SIG-M5 treated with dmso at 0.1 percent for 504 hours (cell line): Measurements from ENCODE around the gene RGS9.
"Not testable (repeated sequence)": the region's sequence is repeated elsewhere in the genome, so short reads cannot be mapped to it uniquely, and the experiment has no call there.

Source experiments
- DNase-seq: peaks from one replicate; lab custom pipeline; 2025; ENCODE audit not compliant: unreplicated experiment; lab: John Stamatoyannopoulos, UW

RGS9 gene

DNA sequence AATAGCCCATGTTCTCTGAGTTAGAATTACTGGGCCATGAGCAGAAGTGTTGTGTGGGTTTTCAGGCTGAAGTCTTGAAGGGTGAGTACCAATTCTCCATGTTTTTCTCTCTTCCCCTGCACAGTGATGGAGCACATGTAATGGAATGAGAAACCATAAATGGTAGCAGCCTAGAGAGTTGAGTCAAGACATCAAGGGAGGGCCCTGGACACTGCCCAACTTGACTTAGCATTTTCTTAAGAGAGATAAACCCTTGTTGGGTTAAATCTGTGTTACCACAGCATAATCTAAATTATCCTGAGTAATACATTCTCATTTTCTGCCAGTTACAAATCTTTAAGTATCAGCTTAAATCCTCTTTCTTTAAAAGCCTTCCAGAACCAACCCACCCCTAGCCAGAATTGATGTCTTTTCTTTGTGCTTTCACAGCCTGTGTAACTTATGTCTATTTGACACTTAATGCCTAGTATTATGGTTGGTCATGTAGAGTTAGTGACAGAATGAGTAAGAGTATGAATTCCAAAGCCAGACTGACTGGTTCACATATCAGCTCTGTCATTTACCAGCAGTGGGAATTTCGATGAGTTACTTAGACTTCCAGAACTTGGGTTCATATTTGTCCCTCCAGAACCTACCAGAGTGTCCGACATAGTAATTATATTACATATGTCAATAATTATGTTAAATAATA is 27.0 kb upstream of the RGS9 start:
- DNase-seq: no peak

DNA sequence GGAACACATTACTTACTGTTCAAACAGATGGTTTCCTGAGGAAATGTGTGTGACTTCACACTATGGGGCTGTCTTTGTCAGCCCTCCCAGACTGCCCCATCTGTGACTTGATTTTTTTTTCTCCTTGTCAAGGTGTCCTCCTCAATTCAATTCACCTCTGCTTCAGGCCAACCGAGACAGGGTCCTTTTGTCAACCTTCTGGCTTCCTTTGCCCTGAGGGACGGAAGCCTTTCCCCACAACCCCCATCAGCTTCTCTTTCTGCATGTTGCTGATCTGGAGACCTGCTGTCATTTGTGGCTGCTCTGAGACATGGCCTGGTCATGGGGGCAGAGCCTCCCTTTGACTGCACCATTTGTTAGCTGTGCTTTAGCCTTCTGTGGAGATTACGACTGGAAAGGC is 21.3 kb upstream of the RGS9 start:
- DNase-seq: no peak

DNA sequence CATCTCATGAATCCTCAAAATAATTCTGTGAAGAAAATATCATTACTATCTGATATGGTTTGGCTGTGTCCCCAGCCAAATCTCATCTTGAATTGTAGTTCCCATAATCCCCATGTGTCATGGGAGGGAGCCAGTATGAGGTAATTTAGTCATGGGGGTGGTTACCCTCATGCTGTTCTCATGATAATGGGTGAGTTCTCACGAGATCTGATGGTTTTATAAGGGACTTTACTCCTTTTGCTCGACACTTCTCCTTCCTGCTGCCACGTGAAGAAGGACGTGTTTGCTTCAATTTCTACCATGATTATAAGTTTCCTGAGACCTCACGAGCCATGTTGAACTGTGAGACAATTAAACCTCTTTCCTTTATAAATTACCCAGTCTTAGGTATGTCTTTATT is 20.7 kb upstream of the RGS9 start:
- DNase-seq: not testable (repeated sequence)

DNA sequence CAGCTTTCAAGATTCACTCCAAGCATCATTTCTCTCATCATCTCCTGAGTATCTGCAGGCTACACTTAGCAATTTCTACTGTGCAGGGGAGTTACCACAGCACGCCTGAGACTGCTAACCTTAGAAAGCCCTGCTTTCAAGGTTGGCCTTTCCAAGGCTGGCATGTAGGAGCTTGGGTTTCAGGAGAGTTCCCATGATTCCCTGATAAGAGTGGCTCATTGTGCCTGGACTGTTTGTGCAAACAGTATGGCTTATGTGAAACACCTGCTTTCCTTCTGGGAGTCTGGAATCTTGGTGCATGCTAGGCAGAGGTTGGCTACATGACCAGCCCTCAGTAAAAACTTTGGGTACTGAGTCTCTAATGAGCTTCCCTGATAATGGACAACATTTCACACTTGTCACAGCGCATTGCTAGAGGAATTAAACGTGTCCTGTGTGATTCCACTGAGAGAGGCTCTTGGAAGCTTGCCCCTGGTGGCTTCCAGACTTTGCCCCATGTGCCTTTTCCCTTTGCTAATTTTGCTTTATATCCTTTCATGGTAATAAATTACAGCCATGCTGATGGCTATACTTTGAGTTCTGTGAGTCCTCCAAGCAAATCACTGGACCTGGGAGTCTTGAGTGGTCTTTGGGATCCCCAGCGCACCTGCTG is 19.7 kb upstream of the RGS9 start:
- DNase-seq: no peak

DNA sequence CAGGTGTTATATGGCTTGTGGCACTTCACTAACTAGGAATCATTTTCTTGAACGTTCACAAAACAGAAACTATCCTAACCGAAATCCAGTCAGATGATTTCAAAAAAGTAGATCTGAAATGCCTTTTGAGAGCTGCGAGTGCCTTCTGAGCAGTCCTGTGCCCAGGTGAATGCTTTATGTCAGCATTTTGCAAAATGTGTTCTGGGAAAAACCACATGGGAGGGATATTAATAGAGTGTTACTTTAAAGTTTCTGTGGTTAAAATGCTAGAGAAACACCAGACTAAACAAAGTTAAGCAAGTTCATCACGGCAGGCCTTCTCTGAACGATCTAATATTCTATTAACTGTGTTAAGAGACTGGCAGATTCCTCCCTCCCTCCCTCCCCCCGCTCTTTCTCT is 15.8 kb upstream of the RGS9 start:
- no peak for DNase-seq

DNA sequence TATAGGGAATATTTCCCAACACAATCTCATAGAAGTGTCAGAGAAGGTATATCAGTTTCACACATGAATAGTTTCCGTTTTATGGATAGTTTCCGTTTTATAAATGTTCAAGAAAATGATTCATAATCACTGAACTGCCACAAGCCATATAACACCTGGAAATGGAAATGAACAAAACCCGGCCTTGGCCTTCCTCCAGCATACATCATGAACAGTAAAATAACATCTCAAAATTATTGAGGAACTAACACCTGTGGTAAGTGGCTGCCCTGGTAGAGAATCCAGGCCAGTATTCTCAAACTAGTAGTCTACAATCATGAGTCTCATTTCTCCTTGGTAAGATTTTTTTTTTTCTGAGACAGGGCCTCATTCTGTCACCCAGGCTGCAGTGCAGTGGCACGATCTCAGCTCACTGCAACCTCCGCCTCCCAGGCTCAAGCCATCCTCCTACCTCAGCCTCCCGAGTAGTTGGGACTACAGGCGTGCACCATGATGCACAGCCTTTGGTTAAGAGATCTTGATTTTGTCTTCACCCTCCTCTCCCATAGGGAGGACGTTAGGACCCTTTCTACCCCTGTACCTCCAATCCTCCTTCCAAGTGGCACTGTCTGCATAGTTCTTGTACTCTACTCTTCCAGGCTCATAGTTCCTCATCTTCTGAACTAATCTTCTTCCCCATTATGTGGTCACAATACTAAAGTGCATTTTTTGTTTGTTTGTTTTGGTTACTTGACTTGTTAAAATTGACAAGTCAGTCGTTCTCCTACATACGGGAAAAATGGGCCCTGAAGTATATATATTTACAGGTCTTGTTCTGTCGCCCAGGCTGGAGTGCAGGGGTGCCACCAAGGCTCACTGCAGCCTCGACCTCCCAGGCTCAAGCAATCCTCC is 15.0 kb upstream of the RGS9 start:
- DNase-seq: peak; percentile 8

DNA sequence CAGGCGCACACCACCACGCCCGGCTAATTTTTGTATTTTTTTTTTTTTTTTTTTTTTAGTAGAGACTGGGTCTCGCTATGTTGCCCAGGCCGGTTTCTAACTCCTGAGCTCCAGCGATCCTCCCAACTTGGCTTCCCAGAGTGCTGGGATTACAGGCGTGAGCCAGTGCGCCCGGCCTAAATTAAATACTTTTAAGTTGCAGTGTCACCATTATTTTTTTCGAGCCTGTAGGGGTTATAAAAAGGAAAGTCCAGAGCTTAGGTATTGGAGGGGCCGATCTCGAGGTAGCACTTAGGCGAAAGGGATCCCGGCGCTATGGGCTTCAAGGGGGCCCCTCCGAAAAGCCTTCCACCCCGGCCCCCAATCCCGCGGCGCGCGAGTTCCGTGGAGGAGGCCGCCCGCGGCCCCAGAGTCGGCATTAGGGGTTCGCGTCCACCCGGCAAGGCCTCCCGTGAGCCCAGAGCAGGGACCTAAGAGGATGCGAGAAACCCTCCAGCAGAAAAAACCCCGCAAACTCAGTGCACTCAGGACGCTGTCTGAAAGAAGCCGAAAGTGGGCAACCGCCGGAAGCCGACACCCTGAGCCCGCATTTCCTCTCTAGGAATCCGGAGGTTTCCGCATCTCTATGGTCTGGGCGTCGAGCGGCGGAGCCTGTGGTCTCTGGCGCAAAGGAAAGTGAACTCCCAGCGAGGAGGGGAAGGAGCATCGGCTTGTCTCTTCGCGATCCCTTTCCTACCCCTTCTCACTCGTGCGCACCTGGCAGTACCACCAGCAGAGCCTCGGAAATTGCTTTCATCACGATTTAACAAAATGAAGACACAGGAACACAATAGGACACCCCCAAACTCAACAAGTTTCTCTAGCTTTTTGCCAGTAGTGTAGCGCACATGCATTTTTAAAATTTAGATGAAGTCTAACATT is 14.1 kb upstream of the RGS9 start:
- peak; percentile 94 for DNase-seq

DNA sequence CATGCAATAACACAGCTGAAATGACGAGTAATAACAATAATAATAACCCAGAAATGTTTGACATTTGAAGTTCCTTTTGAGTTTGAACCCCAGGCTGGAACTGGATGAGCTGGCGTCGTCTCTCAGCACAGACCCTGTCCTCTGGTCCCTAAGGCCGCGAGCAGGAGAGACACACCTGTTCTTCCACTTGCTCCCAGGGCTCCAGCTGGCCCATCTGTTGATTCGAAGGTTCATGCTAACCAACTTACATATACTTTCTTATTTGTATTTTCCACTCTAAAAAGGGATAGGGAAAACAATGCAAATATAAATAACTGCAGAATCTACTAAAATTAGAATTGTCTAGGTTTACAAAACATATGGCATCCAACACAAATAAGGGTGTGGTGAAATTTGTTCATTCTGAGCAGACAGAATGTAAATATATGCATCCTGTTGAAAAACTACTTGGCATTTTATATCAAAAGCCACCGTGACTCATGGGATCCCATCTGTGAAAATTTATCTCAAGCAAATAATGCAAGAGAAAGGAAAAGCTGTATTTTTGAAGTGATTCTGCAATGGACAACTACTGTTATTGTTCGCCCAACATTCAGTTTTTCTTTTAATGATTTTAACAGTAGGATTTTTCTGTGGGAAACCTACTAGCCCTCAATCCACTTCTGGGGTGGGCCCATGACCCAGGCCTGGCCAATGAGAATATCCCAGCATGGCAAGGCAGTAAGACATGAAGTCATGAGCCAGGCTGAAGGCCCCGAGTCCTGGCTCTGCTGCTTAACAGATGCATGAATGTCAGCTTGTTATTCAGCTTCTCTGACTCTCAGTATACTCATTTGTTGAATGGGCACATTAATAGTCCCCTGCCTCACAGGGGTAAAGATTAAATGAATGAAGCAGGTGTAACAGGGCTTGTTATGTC is 13.2 kb upstream of the RGS9 start:
- DNase-seq: no peak

DNA sequence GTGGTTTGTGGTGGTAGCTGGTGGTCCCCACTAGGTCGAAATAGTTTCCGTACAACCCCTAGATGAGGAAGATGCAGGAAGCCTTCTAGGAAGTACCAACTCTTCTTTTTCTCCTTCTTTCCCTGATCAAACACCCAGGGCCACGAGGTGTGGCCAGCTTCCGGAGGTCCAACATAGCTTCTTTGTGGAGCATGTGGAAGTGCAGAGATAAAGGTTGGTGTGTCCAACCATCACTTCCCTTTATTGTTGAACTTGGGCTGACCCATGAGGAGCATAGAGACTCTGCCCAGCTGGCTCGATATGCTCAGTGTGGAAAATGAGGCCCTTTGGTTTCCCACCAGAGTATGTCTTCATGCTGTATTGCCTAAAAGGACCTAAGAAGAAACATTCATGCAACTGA is 6.3 kb upstream of the RGS9 start:
- DNase-seq: peak; percentile 21

DNA sequence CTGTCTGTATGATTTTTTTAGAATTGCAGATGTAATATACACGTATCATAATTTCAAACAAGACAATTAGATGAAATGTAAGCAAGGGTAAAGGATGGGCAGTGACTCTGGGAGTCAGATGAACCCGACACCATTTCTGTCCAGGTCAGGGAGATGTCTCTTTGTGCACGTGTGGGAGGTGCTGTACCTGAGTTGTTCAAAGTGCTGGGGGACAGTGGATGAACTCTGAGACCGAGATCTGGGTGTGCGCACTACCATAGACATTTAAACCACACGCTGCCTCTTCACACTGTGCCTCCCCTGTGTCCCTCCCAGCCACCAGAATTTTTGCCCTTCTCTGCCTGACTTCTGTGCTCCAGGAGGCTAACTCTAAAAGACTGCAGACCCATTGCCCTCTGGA is 5.9 kb upstream of the RGS9 start:
- no peak for DNase-seq

DNA sequence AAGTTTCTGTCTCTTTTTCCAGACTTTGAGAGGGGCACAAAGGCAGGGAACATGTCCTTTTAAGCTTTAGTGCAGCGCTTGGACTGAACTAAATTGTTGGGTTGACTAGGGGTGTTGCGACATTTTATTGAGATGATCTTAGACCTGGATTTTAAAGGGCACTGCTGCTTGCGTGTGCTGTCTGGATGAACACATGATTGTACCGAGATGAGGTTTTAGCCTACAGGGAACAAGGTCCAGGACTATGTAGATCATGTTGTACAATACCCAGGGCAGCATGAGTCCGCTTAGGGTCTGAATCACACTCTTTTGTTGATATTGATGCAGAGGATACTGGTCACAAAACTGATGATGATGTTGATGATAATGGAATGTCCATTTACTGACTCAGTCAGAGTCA is 5.2 kb upstream of the RGS9 start:
- DNase-seq: no peak

DNA sequence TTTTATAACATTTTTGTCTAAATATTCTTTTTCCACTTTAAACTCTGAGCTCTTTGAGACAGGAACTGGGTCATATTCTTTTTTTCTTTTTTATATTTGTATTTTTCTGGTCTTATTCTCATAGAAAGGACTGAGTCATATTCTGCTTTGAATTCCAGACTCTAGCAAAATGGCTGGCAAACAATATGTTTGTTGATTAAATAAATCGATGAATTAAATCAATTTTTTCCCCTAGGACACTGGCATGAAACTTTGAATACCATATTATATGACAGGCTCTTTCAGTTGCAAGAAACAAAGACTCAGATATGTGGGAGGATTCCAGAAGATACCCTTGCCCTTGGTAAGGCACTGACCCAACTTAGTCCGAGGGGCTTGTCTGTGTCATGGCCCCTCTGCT is 3.1 kb upstream of the RGS9 start:
- no peak for DNase-seq

DNA sequence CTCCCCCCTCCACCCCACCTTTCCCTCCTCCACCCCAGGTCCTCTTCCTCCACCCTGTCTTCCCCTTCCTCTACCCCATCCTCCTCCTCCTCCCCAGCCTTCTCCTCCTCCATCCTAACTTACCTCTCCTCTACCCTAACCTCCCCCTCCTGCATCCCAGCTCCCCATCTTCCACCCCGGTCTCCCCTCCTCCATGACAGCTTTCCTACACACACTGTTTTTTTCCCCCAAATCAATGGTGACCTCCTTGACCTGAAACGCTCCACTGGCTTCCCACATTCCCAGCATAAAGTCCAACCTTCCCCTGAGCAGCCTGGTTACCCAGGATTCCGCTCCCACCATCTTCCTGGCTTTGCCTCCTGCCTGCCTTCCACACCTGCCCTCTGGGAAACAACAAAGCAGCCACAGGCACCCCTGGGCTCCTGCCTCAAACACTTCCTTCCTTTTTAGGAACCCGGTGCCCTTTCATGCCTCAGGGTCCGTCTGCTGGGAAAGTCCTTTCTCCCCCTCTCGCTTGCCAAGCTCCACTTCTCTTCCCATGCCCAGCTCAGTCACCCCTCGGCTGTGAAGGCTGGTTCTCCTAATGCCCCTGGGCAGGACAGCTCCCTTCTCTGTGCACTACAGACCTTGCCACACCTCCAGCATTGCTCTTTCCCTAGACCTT is 2.1 kb downstream of the RGS9 start:
- DNase-seq: no peak

DNA sequence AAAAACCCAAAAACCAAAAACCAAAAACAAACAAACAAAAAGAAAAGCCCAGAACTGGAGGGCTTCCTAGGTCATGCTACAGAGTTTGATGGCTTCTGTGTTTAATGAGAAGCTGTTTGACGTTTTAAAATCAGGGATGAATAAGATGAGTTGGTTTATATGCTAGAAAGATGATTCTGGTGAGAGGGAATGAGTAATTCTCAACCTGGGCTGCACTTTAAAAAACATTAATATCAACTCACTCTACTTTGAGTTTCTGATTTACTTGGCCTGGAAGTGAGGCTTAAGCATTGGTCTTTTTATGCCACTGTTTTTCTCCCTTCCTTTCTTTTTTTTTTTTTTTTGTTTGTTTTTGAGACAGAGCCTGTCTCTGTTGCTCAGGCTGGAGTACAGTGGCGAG is 5.1 kb downstream of the RGS9 start:
- DNase-seq: no peak

DNA sequence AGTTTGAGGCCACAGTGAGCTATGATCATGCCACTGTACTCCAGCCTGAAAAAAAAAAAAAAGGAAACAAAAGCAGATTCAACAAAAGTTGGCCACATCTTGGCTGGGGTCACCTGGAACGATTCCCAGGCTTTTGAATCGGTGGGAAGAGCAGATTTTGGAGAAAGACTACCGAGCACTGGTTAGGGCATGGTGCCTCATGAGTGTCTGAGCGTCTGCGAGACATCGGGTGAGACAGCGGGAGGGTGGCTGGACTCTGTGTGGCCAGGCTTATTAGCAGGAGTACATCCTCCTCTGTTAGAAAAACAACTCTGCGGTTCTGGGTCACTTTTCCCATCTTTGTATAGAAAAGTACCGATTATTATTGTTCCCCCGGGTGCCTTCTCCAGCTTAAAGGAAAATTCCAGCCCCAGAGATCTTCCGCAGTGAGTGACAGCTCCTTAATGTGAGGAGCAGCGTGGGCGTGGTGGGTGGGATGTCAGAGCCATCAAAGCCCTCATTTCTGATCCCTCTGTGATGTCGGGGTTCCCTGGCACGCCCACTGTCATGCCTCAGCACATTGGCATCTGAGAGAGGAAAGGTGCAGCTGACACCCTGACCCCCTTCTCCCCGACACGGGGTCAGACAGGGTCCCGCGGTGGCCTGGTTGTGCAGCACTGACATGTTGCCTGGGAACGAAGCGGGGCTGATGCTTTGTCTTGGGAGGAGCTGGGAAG is 6.9 kb downstream of the RGS9 start:
- DNase-seq: no peak

DNA sequence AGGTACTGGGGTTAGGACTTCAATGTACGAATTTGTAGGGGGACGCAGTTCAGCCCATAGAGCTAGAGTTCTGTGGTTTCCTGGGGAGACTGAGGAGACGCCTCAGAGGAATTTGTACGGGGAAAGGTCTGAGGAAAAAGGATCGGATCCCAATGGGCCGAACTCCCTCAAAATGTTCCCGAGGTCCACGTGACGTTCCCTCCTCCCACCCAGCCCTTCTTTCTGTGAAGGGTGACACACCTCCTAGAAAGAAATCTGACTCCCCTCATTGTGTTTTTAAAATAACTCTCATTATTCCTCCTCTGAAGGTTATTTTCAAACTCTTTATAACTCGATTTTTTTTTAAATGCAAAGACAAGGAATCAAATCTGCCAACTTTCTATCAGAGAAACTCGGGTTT is 8.6 kb downstream of the RGS9 start:
- DNase-seq: no peak

DNA sequence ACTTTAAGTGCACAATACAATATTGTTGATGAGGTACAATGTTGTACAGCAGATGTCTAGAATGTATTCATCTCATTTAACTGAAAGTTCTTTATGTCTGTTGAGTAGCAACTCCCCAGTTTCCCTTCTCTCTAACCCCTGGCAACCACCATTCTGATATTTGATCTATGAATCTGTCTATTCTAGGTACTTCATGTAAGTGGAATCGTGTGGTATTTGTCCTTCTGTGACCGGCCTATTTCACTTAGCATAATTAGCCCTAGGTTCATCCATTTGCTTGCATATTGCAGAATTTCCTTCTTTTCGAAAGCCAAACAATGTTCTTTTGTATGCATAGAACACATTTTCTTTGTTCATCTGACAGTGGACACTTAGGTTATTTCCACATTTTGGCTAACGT is 10.8 kb downstream of the RGS9 start:
- no peak for DNase-seq

DNA sequence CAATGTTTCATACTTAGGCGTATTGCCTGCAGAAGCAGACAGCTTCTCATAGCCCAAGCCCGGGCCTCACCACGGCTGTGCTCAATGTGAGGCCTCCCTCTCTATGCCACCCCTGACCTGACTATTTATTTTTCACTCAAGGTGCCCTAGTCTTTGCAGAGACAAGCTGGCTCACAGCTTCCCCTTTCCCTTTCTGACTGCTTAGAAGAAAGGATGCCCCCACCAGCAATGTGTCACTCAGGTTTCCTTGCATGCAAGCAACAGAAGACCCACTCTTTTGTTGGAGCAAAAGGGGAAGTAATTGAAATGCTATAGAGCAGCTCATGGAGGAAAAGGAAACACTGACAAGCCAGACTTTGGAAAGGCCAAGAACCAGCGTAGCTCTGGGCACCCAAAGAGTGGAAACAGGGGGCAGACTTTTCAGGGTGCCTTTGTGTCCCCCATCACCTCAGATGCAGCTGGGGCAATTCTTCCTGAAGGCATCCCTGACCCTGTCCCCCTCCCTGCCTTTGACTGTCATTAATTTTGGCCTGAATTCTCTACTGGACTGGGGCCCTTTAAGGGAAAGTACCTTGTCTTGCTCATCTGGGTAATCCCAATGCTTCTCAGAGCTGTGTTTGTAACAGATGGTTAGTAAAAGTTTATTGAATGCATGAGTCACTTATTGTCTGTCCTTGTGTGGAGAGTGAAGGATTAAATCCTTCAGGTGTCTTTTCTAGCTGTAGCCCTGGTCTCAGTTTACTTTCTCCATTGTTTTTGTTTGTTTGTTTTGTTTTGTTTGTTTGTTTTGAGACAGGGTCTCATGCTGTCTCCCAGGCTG is 17.8 kb downstream of the RGS9 start:
- DNase-seq: peak; percentile 95
